SHP77 treated with DMSO at 0.1 percent for 48 hours (cell line): ENCODE measurements around the gene ZNF579.
A peak's percentile ranks its signal among the peaks of the same experiment; 100 is the strongest.

ENCODE experiments used
- DNase-seq: peaks from one replicate; lab custom pipeline; 2025; lab: John Stamatoyannopoulos, UW

The ZNF579 gene

DNA sequence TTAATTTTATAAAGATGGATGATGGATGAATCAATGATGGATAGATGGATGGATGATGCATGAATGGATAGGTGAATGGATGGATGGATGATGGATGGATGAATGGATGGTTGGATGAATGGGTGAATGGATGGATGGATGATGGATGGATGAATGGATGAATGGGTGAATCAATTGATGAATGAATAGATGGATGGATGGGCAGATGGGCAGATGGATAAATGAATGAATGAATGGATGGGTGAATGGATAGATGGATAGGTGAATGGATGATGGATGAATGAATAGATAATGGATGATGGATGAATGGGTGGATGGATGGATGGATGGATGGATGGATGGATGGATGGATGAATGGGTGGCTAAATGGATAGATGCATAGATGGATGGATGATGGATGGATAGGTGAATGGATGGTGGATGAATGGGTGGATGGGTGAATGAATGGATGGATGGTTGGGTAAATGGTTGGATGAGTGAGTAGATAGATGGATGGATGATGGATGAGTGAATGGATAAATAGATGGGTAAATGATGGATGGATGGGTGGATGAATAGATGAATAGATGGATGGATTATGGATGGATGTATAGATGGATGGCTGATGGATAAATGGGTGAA lies 12.8 kb downstream of the ZNF579 start:
- DNase-seq: no peak

- DNase-seq: no peak
Measured at GRCh38 chr19:55566823-55567222, 13.8 kb downstream of the ZNF579 start.

GRCh38 chr19:55563261-55563690 lies 17.4 kb downstream of the ZNF579 start:
- DNase-seq: no peak

- no peak for DNase-seq
Measured at GRCh38 chr19:55559684-55560083, 21.0 kb downstream of the ZNF579 start.

- DNase-seq: no peak
Measured at GRCh38 chr19:55554741-55555152, 25.9 kb downstream of the ZNF579 start.

- DNase-seq: no peak
Measured at GRCh38 chr19:55554302-55554701, 26.3 kb downstream of the ZNF579 start.

DNA sequence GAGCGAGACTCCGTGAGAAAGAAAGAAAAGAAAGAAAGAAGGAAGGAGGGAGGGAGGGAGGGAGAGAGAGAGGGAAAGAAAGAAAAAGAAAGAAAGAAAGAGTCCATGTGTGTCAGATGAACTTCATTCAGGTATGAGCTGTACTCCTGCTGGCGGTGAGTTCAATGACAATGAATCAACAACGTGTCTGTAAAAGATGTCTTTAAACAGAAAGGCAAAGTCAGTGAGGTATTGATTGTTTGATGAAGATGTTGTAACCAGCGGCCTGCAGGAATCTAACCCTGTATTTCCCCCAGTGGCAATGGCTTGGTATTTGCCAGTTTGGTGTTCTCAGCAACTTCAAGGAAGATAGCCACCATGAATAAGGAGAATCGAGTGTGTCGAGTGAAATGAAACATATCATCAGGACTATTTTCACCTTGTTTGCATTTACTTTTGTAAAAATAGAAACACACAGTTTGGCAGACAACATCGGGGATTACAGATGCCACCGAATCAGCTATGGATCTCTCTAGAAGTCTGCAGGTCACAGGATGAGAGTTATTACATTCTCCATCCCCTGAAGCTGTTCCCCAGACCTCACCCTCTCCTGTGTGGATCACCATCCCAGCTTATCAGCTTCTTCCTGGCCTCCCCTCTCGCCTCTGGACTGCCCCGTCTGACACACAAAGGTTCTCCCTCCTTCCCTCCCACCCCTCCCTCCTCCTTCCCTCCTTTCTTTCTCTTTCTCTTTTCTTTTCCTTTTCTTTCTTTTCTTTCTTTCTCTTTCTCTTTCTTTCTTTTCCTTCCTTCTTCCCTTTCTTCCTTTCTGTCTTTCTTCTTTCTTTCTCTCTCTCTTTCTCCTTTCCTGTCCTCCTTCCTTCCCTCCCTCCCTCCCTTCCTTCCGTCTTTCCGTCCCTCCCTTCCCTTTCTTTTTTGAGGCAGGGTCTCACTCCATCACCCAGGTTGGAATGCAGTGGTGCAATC lies 27.1 kb downstream of the ZNF579 start:
- no peak for DNase-seq

GRCh38 chr19:55552620-55553019 lies 28.0 kb downstream of the ZNF579 start:
- no peak for DNase-seq

GRCh38 chr19:55552206-55552605 lies 28.4 kb downstream of the ZNF579 start:
- no peak for DNase-seq

- DNase-seq: peak; percentile 20
Measured at GRCh38 chr19:55550321-55550650, 30.4 kb downstream of the ZNF579 start.

DNA sequence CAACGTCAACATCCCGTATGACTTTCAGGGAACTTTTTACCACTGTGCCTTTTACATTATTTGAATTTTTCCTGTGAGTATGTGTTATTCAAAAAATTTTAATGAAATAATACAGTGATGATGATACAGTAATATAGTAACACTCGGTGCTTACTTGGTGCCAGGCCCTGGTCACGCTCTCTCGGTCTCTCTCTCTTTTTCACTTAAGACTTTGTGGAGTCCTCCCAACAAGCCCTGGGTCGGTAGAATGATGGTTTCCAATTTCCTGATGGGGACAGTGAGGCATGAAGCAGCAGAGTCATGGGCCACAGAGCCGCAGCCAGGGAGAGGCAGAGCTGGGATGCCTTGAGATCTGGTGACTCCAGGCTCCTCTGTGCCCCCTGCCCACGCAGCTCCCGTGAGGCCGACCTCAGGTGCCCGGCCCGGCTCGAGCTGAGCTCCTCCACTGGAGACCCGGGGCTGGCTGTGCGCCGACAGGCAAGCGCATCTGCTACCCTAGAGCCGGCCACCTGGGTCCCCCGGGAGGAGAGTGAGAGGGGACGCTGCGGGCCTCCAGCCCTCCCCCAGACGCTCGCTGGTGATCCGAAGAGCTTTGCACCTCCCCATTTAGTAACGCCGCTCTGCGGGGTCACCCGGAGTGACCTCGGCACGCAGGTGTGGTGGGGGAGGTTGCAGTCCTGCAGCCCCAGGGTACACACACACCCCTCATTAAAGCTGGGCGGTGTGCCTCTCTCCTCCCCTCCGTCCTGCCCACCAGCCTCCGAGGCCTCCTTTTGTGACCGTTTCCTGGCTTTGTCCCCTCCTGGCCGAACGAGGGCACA lies 30.9 kb downstream of the ZNF579 start:
- peak; percentile 11 for DNase-seq

- DNase-seq: no peak
Measured at GRCh38 chr19:55546822-55547614, 33.6 kb downstream of the ZNF579 start.

GRCh38 chr19:55546011-55546410 lies 34.6 kb downstream of the ZNF579 start:
- no peak for DNase-seq

GRCh38 chr19:55545443-55545842 lies 35.2 kb downstream of the ZNF579 start, which contains the start of gene SBK3:
Gene SBK3, minus strand, starts transcription at chr19:55545543. Its CDS starts 0 bp downstream, at chr19:55545543.
- DNase-seq: no peak

- no peak for DNase-seq
Measured at GRCh38 chr19:55544776-55545439, 35.7 kb downstream of the ZNF579 start.

GRCh38 chr19:55544014-55544413 lies 36.6 kb downstream of the ZNF579 start:
- DNase-seq: no peak

DNA sequence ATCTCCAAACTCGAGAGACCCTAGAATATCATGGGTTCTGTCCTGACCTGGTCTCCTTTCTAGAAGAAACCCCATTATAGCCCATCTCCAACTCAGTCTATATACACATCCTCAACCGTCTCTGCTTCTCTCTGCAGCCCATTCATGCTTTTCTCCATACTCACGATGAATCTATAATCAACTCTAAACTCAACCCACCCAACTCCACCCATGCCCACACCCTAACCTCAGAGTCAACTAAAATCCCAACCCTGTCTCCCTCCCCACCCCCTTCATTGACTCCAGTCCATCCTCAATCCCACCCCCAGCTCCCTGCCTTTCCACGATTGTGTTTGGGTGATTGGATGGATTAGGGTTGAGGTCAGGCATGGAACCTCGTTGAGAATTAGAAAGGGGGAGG lies 37.1 kb downstream of the ZNF579 start:
- no peak for DNase-seq

DNA sequence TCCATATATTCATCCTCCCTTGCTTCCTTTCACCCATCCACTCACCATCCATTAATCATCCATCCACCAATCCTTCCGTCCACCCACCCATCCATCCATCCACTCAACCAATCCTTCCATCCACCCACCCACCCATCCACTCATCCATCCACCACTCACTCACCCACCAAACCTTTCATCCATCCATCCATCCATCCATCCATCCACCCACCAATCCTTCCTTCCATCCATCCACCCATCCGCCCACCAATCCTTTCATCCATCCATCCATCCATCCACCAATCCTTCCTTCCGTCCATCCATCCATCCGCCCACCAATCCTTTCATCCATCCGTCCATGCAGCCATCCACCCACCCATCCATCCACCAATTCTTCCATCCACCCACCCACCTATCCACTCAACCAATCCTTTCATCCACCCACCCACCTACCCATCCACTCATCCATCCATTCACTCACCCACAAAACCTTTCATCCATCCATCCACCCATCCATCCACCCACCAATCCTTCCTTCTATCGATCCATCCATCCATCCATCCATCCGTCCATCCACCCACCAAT lies 38.3 kb downstream of the ZNF579 start:
- DNase-seq: no peak

DNA sequence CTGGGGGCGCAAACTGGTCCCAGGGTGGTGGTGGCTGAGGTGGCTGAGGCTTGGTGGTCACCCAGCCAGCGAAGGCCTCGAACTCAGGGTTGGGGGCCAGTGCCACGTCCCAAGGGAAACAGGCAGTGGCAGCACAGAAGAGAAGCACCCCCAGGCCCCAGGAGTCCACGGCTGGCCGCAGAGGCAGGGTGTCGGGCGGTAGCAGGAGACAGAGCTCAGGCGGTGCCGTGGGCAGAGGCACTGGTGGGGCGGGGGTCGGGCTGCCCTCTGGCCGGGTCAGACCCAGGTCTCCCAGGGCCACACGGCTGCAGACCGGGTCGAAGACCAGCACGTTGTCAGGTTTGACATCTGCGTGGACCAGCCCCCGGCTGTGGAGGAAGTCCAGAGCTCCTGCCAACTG lies 39.6 kb downstream of the ZNF579 start:
- no peak for DNase-seq

DNA sequence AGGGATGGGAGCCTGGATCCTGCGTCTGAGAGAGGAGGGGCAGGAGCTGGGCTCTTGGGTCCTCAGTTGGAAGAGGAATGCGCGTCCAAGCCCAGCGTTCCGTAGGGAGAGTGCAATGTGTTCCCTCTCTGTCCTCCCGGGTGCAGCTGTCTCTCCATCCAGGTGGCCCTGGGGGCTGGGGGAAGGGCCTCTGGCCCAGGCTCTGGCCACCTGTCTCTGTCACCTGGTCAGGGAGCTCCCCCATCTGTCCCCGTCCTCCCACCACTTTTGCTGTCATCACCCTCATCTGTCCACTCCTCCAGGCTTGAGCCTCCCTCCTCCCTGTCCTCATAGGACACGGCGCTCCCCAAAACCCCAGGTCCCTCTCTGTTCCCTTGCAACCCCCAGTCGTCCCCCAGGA lies 40.0 kb downstream of the ZNF579 start:
- DNase-seq: no peak
